Neural progenitor cell (in vitro differentiated cells): ENCODE measurements around the gene RIPOR1. TPM values are rescaled to one million over a fixed set of nuclear protein-coding genes. Genes with fewer than 3 reads are reported as not detected.
A peak's percentile ranks its signal among the peaks of the same experiment; 100 is the strongest.

Experiments
- DNase-seq: peaks from one replicate; pipeline ENCODE4 v3.0.0-alpha.2; 2016; ENCODE audit warnings: low spot score
- H2AFZ ChIP-seq: fragments of 200-600 bp; sonication (generic); replicated peaks from 2 replicates; pipeline ENCODE4 v1.6.1; 2016; ENCODE audit warnings: antibody characterized with exemption
- H3F3A ChIP-seq: fragments of 200-600 bp; sonication (generic); 2 replicates; pipeline ENCODE4 v1.6.1; 2016; ENCODE audit warnings: antibody characterized with exemption, low read depth
- H3K27ac ChIP-seq: fragments of 200-600 bp; sonication (generic); 2 replicates; pipeline ENCODE4 v1.5.1; 2016; ENCODE audit warnings: mild to moderate bottlenecking
- H3K27me3 ChIP-seq: fragments of 200-600 bp; sonication (generic); 2 replicates; pipeline ENCODE4 v1.6.1; 2016; ENCODE audit warnings: mild to moderate bottlenecking, moderate library complexity
- H3K36me3 ChIP-seq: fragments of 200-600 bp; sonication (generic); 2 replicates; pipeline ENCODE4 v1.5.1; 2016
- H3K4me1 ChIP-seq: fragments of 200-600 bp; sonication (generic); 2 replicates; pipeline ENCODE4 v1.6.1; 2016; ENCODE audit warnings: mixed run types
- H3K4me2 ChIP-seq: fragments of 200-600 bp; sonication (generic); 2 replicates; pipeline ENCODE4 v1.6.1; 2016
- H3K4me3 ChIP-seq: fragments of 200-600 bp; sonication (generic); 2 replicates; pipeline ENCODE4 v1.5.1; 2016
- H3K79me2 ChIP-seq: fragments of 200-600 bp; sonication (generic); 2 replicates; pipeline ENCODE4 v1.6.1; 2016; ENCODE audit warnings: low read depth
- H3K9ac ChIP-seq: fragments of 200-600 bp; sonication (generic); 2 replicates; pipeline ENCODE4 v1.6.1; 2016
- H3K9me3 ChIP-seq: fragments of 200-600 bp; sonication (generic); 2 replicates; pipeline ENCODE4 v1.5.1; 2016; ENCODE audit warnings: low read depth
- H4K20me1 ChIP-seq: fragments of 200-600 bp; sonication (generic); 2 replicates; pipeline ENCODE4 v1.6.1; 2016; ENCODE audit warnings: low read depth
- H3K27ac Mint-ChIP-seq: 3 replicates; pipeline ENCODE4 v1.8.0; 2021; ENCODE audit warnings: mixed read lengths
- H3K27me3 Mint-ChIP-seq: 2 replicates; pipeline ENCODE4 v1.8.0; 2022; ENCODE audit warnings: low read depth, mild to moderate bottlenecking, inconsistent platforms, moderate library complexity, mixed read lengths; ENCODE audit not compliant: insufficient read depth
- H3K36me3 Mint-ChIP-seq: 3 replicates; pipeline ENCODE4 v1.8.0; 2021; ENCODE audit warnings: mixed read lengths
- H3K4me1 Mint-ChIP-seq: 3 replicates; pipeline ENCODE4 v1.8.0; 2021; ENCODE audit warnings: mixed read lengths
- H3K4me3 Mint-ChIP-seq: 3 replicates; pipeline ENCODE4 v1.8.0; 2021; ENCODE audit warnings: mild to moderate bottlenecking, moderate library complexity, mixed read lengths
- H3K9me3 Mint-ChIP-seq: 3 replicates; pipeline ENCODE4 v1.8.0; 2020; ENCODE audit warnings: mixed read lengths
- CTCF ChIP-seq: fragments of 200-600 bp; sonication (generic); IDR thresholded peaks from 2 replicates; pipeline ENCODE4 v1.5.1; 2017; ENCODE audit warnings: antibody characterized with exemption, mild to moderate bottlenecking
- EZH2 ChIP-seq: fragments of 200-600 bp; sonication (generic); IDR thresholded peaks from 2 replicates; pipeline ENCODE4 v1.6.1; 2017; ENCODE audit warnings: antibody characterized with exemption, mild to moderate bottlenecking, moderate library complexity
- EZH2phosphoT487 ChIP-seq: fragments of 200-600 bp; sonication (generic); IDR thresholded peaks from 2 replicates; pipeline ENCODE4 v1.6.1; 2017; ENCODE audit warnings: antibody characterized with exemption
- total RNA-seq: library from RNA; depleted of rRNA; stranded (reverse); fragments of >200 nt; gene quantifications from 2 replicates; pipeline ENCODE4 v1.2.3, GENCODE V29; 2015; ENCODE audit warnings: low replicate concordance

The RIPOR1 gene
- total RNA-seq, result 8.7 and 13.5 TPM in 2 replicates

DNA sequence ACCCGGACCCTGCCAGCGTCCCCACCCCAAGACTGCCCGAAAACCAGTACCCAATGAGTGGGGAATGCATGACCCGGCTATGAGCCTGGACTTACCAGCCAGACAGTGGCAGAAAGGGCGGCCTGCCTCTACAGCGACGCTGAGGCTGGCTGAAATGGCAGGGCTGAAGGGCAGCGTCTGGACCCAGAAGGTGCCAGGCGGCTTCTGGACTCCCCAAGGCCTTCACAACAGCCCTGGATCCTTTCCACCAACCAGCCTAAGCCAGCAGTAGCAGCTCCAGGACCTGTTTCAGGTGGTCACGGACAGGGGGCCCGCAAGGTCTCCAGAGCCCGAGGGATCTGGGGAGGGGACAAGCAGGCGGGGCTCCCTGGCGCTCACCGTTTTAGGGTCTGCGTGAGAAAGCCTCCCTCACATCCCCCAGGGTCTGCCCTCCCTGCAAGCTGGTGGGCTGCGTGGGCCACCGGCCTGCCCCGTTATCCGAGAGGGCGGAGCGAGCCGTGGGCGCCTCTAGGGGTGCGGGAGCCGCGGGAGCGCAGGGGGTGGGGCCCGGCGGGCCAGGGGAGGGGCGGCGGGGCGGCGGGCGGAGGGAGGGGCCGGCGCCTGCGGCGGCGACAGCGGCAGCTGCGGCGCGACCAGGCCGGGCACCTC lies at the start of gene RIPOR1:
Gene RIPOR1 (plus strand): TSS at position 608 of the 648 bp plus-strand sequence. CDS start 9,618 bp downstream, outside the sequence.
- Histone ChIP-seq H4K20me1 (peaks cover 36% of the 10 kb centered on the region), H3K4me2 (peak within 1 kb of the TSS; percentile 96), H3K36me3 (no peaks in the 10 kb centered on the region), H3K27ac (no peak within 1 kb of the TSS), H2AFZ (peak within 1 kb of the TSS; percentile 83), H3K4me3 (peak within 1 kb of the TSS; percentile 92), H3K27me3 (peaks cover 98% of the 10 kb centered on the region), H3K79me2 (no peaks in the 10 kb centered on the region), H3K4me1 (peaks cover 15% of the 10 kb centered on the region), H3K9ac (peak within 1 kb of the TSS; percentile 43), H3K9me3 (no peaks in the 10 kb centered on the region), H3F3A (peaks cover 31% of the 10 kb centered on the region)
- peaks cover 10% of the 10 kb centered on the region for H3K4me1 Mint-ChIP-seq
- H3K27ac Mint-ChIP-seq, result peak within 1 kb of the TSS; percentile 53
- H3K9me3 Mint-ChIP-seq, result no peaks in the 10 kb centered on the region
- H3K27me3 Mint-ChIP-seq, result peaks cover 18% of the 10 kb centered on the region
- no peaks in the 10 kb centered on the region for H3K36me3 Mint-ChIP-seq
- TF ChIP-seq CTCF (no peak), EZH2phosphoT487 (no peak), EZH2 (no peak)
- DNase-seq, result peak; percentile 80
- H3K4me3 Mint-ChIP-seq, result peak within 1 kb of the TSS; percentile 92

DNA sequence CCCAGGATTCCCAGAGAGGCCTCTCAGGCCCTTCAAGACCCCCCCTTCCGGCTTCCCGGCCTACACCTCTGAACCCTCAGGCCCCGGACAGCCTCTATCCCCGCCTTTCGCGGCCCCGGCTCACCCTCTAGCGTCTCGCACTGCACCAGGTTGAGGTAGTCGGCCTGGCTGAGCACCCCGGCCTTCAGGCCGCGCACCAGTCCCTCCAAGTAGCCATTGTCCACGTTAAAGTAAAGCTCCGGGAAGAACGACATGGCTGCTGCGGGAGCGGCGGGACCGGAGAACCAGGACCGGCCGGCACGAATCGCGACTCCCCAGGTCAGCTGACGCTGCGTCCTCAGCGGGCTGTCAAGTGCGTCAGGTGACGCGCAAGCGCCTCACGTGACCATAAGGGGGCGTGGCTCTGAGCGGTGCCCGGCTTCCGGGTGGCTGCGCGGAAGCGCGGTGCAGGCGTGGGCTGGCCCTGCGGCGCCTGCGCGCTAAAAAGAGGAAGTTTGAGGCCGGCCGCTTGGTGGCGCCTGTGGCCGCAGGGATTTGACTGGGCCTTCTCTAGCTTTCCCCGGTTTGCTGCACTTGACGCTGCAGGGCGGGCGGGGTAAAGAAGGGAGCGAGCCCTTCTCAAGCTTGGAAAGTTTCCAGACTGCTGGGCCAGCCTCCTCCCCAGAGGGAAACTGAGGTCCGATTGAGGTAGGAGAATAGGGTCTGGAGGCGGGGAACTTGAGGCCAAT lies 47.6 kb upstream of the RIPOR1 start, which contains the start of gene ATP6V0D1:
Gene ATP6V0D1 (minus strand): TSS at position 325 of the 728 bp plus-strand sequence. CDS start 71 bp downstream, at position 254.
- H3K9me3 Mint-ChIP-seq, result no peaks in the 10 kb centered on the region
- H3K27me3 Mint-ChIP-seq, result peaks cover 3% of the 10 kb centered on the region
- H3K4me3 Mint-ChIP-seq, result peak within 1 kb of the TSS; percentile 99
- peak within 1 kb of the TSS; percentile 77 for H3K9ac ChIP-seq
- H2AFZ ChIP-seq, result peak within 1 kb of the TSS; percentile 95
- peaks cover 33% of the 10 kb centered on the region for H3K79me2 ChIP-seq
- no peaks in the 10 kb centered on the region for H3K36me3 ChIP-seq
- H4K20me1 ChIP-seq, result peaks cover 4% of the 10 kb centered on the region
- peaks cover 27% of the 10 kb centered on the region for H3K4me1 Mint-ChIP-seq
- peak within 1 kb of the TSS; percentile 91 for H3K4me3 ChIP-seq
- peak within 1 kb of the TSS; percentile 99 for H3K27ac Mint-ChIP-seq
- peak within 1 kb of the TSS; percentile 82 for H3K4me2 ChIP-seq
- H3K9me3 ChIP-seq, result no peaks in the 10 kb centered on the region
- TF ChIP-seq CTCF (peak; percentile 89), EZH2phosphoT487 (no peak), EZH2 (no peak)
- no peaks in the 10 kb centered on the region for H3K27me3 ChIP-seq
- peak within 1 kb of the TSS; percentile 34 for H3K27ac ChIP-seq
- DNase-seq, result peak; percentile 99
- peaks cover 17% of the 10 kb centered on the region for H3F3A ChIP-seq
- no peaks in the 10 kb centered on the region for H3K36me3 Mint-ChIP-seq
- H3K4me1 ChIP-seq, result peaks cover 6% of the 10 kb centered on the region

DNA sequence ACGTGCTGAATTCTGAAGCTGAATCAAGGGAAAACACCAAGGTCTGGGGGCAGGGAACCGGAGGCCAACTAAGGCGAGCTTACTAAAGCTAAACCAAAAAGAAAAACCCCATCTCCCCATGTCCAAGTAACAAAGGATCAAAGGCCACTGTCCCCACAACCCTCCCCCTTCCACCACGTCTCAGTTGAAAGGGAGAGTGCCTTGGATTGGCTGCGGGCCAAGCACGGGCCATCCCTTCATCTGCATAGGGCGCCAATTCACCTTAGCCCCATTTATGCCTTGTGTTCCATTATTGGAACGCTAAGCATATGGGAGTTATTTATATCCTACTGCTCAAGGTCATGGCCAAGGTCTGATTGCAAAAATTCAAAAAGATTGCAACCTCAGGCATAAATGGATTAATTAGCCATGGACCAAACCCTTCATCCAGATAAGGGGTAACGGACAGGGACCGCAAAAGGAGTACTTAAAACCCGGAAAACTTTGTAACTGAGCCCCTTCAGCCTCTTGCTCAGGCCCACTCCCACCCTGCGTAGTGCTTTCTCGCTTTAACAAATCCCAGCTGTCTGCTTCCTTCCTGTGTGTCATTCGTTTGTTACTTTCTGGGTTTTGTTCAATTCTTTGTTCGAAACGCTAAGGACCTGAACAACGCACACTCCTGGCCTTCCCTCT lies 46.9 kb upstream of the RIPOR1 start:
- Mint-ChIP-seq H3K4me3 (peak overlapping the region; percentile 99), H3K27ac (peak overlapping the region; percentile 99), H3K9me3 (no peaks in the 10 kb centered on the region), H3K4me1 (peaks cover 27% of the 10 kb centered on the region), H3K27me3 (peaks cover 3% of the 10 kb centered on the region), H3K36me3 (no peaks in the 10 kb centered on the region)
- Histone ChIP-seq H4K20me1 (peaks cover 4% of the 10 kb centered on the region), H3K27me3 (no peaks in the 10 kb centered on the region), H3K9me3 (no peaks in the 10 kb centered on the region), H3K4me3 (peak overlapping the region; percentile 91), H3K36me3 (no peaks in the 10 kb centered on the region), H3K4me2 (peak overlapping the region; percentile 75), H2AFZ (peak overlapping the region; percentile 74), H3K79me2 (peaks cover 33% of the 10 kb centered on the region), H3K9ac (no peak overlapping the region), H3F3A (peaks cover 17% of the 10 kb centered on the region), H3K27ac (no peak overlapping the region), H3K4me1 (peaks cover 6% of the 10 kb centered on the region)
- DNase-seq, result no peak
- no peak for TF ChIP-seq CTCF
- TF ChIP-seq EZH2, result no peak
- no peak for TF ChIP-seq EZH2phosphoT487
